Mammary epithelial cell (primary cell): ENCODE data around the gene VWDE.

Source experiments
- EZH2 ChIP-seq: IDR thresholded peaks from 2 replicates; pipeline ENCODE4 v1.6.1; 2012; ENCODE audit warnings: low read length, inconsistent platforms, borderline replicate concordance
- TF ChIP-seq, protein P1 (sequence below), 2 donors: IDR thresholded peaks in 1 of 2; conservative IDR thresholded peaks in 1 of 2; 2 replicates each; pipeline ENCODE4 v1.5.1; 2011 to 2012; ENCODE audit warnings: inconsistent platforms in 2 of 2, low read length in 2 of 2, mild to moderate bottlenecking in 2 of 2, control low read depth in 1 of 2, low read depth in 1 of 2; ENCODE audit not compliant: insufficient read depth in 1 of 2; ENCODE audit errors: extremely low read depth in 1 of 2

DNA sequence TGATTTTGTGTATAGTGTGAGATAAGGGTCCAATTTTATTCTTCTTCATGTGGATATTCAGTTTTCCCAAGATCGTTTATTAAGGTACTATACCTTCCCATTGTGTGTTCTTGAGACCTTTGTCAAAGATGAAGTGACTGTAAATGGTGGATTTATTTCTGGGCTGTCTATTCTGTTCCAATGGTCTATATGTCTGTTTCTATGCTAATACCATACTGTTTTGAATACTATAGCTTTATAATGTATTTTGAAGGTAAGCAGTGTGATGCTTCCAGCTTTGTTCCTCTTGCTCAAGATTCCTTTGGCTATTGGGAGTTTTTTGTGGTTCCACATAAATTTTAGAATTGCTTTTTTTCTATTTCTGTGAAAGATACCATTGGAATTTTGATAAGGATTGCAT lies 8.7 kb upstream of the VWDE start:
- TF ChIP-seq, protein P1, sequence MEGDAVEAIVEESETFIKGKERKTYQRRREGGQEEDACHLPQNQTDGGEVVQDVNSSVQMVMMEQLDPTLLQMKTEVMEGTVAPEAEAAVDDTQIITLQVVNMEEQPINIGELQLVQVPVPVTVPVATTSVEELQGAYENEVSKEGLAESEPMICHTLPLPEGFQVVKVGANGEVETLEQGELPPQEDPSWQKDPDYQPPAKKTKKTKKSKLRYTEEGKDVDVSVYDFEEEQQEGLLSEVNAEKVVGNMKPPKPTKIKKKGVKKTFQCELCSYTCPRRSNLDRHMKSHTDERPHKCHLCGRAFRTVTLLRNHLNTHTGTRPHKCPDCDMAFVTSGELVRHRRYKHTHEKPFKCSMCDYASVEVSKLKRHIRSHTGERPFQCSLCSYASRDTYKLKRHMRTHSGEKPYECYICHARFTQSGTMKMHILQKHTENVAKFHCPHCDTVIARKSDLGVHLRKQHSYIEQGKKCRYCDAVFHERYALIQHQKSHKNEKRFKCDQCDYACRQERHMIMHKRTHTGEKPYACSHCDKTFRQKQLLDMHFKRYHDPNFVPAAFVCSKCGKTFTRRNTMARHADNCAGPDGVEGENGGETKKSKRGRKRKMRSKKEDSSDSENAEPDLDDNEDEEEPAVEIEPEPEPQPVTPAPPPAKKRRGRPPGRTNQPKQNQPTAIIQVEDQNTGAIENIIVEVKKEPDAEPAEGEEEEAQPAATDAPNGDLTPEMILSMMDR (conservative IDR thresholded peaks at IDR 0.05 in 1 of 2, IDR thresholded peaks at IDR 0.05 in 1 of 2; ENCODE audit: extremely low read depth in 1 of 2, insufficient read depth in 1 of 2, low read depth in 1 of 2, low read length in 2 of 2): no peak
- TF ChIP-seq EZH2: no peak
